Right lung (tissue), 5 donors: ENCODE results near the gene ATXN10. TPM values are rescaled to one million over a fixed set of nuclear protein-coding genes. Genes with fewer than 3 reads are reported as not detected.

ENCODE experiments used
- DNase-seq, 2 donors: peaks; one replicate each; pipeline ENCODE4 v3.0.0-alpha.2; 2013
- polyA plus RNA-seq, 5 donors: library from polyadenylated mRNA; unstranded; fragments of 120-200 nt; gene quantifications; one replicate each; pipeline versions ENCODE4 v1.2.1 to v1.2.3, GENCODE V29; 2013; ENCODE audit warnings: inconsistent platforms in 1 of 5, low replicate concordance in 1 of 5; ENCODE audit not compliant: insufficient read length in 5 of 5, insufficient read depth in 1 of 5

ATXN10 gene
- polyA plus RNA-seq, 5 donors = 226 to 310 (median 249) TPM

- no peak for DNase-seq
These were observed 146.9 kb downstream of the ATXN10 start for GRCh38 chr22:45818424-45819085.

- DNase-seq = no peak
These were observed 147.7 kb downstream of the ATXN10 start for GRCh38 chr22:45819305-45819704.

DNA sequence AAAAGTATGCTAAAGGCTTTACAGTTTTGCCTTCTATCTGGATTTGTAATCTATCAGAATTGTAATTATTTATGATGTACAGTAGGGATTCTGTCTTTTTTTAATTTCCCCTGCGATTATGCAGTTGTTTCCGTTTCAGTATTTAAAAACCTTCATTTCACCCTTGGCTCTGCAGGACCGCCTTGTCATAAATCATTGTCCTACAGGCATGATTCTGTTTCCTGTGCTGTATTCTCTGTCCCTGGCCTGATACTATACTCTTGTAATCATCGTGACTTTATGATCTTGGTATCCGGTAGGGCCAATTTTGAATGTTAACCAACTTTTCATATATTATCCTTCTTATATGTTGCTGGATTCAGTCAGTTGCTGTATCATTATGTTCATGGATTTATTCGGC, 151.7 kb downstream of the ATXN10 start:
- no peak for DNase-seq

DNA sequence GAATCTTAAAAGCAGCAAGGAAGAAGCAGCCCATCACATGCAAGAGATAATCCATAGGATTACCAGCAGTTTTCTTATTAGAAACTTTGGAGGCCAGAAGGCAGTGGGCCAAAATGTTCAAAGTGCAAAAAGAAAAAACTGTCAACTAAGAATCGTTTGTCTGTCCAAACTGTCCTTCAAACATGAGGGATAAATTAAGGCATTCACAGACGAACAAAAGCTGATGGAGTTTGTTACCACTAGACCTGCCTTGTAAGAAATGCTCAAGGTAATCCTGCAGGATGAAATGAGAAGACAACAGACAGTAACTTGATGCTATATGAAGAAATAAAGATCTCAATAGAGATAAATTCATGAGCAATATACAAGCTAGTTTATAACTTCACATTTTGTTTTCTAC, 154.9 kb downstream of the ATXN10 start:
- no peak for DNase-seq

DNA sequence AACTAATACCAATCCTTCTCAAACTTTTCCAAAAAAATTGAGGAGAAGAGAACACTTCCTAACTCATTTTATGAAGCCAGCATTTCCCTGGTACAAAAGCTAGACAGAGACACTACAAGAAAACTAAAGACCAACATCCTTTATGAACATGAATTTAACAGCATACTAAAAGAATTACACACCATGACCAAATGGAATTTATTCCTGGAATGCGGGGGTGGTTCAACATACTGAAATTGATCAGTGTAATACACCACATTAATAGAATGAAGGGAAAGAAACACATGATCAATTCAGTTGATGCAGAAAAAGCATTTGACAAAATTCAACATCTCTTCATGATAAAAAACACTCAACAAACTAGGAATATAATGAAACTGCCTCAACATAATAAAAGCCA, 157.2 kb downstream of the ATXN10 start:
- DNase-seq = no peak

DNA sequence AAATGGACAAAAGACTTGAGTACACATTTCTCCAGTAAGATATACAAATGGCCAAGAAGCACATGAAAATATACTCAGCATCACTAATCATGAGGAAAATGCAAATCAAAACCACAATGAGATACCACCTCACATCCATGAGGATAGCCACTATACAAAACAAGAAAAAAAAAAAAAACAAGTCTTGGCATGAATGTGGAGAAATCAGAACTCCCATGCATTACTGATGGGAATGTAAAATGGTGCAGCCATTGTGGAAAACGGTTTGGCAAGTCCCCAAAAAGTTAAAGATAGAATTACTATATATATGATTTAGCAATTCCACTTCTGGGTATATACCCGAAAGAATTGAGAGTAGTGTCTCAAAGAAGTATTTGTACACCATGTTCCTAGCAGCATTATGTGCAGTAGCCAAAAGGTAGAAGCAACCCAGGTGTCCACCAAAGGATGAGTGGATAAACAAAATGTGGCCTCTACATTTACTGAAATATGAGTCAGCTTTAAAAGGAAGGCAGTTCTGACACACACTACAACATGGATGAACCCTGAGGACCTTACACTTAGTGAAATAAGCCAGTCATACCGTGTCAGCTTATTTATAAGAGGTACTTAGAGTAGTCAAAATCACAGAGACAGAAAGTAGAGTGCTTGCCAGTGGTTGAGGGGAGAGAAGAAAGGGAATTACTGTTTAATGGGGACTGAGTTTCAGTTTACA, 159.1 kb downstream of the ATXN10 start:
- no peak for DNase-seq

- DNase-seq = no peak
These were observed 159.8 kb downstream of the ATXN10 start for GRCh38 chr22:45831394-45831793.

DNA sequence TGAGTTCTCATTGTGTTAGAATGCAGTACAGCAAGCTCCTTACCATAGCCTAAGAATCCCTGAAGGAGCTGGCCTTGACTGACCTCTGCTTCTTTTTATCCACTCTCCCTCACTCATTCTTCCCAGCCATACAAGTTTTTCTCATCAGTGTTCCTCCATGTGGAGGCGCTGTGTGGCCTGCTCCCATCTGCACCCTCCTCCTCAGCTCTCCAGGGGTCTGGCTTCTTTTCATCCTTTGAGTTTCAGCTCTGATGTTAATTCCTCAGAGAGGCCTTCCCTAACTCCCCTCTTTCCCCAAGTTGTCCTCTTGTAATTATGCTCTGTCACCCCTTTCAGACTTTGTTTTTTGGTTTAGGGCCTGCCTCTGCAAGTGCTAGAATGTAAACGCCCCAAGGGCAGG, 160.5 kb downstream of the ATXN10 start:
- DNase-seq = no peak

DNA sequence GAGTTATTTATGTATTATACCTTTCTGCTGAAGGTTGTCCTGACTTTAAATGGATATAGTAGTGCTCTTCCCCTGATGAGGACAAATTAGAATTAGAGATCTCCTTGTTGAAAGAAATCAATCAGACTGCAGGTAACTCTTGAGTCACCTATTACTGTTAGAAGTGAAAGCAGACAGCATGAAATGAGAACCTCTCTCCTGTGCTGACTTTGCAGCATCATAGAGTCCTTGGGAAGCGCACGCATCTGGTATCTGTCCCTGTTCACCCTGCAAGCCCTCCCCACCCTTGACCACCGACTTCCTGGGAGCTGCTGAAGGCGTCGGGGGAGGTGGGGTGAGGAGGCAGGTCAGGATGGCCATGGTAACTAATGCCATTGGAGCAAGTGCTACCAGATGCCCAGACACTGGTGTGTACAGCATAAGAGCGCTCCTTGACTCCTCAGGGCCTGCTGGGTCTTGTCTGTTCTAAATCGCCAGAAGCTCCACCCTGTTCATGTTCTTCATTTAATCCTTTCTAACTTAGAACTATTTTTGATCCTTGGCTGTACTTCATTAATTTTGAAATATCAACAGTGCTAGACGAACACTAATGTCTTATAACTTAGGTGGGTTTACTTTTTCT, 161.4 kb downstream of the ATXN10 start:
- DNase-seq = no peak

GRCh38 chr22:45833613-45834012, 162.0 kb downstream of the ATXN10 start:
- DNase-seq = no peak

DNA sequence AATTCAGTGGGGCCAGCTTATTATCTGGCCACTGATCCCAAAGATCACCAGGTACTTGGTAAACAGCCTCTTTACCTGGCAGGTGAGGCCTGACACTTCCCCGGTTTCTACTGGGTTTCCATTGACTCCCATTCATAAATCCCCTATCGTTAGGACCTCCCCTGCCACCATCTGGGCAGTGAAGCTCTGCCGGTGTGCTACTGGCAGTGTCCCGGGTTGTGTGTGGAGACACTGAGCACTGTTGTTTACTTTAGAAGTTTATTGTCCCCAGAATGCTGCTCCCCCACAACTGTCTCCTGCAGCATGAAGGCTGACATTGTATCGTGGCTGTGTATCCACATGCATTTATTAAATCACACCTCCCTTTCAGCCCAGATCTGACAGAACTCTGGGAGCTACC, 162.6 kb downstream of the ATXN10 start:
- no peak for DNase-seq

GRCh38 chr22:45834795-45835194, 163.2 kb downstream of the ATXN10 start:
- DNase-seq = no peak

DNA sequence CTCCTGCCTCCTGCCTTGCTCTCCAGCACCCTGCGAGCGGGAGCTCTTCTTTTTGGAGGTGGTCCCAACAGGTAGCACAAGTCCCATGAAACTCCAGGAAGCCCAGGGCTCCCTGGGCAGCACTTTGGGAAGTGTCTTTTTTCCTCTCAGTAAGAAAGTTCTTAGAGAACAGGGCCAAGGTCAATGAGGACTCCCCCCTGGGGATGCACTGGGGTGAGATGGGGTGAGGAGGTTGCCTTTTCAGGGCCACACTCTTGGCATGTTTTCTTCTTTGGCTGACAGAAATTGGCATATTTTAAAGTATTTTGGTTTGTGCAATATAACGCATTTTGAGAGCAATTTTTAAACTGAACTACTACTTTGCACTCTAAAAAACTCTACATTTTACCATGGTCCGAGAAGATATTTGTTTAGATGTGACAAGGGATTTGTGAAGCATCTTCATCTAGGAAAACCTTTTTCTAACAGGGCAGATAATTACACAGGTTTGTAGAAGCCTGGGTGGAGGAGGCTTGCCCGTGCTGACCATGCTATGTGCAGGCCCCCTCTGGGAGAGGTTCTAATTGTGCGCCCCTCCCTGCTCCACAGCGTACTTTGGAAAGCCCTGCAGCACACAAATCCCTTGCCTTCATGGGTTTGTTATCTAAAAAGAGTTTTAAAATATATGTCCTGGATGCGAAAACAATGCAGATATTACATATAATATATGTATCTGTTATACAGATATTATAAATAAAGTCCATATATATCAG, 165.0 kb downstream of the ATXN10 start:
- DNase-seq = no peak

DNA sequence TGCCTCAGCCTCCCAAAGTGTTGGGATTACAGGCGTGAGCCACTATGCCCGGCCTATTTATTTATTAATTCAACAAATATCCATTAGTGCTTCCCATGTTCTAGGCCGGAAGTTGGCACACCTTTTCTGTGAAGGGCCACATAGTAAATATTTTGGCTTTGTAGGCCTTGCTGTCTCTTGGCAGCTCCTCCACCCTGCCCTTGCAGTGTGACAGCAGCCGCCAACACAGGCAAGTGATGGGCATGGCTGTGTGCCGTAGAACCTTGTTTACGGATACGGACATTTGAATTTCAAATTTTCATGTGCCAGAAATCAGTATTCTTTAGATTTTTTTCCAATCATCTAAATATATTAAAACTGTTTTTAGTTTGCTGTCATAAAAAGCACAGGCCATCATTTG, 165.9 kb downstream of the ATXN10 start:
- no peak for DNase-seq

GRCh38 chr22:45838305-45838887, 166.8 kb downstream of the ATXN10 start:
- peak; percentile 20 to 23 for DNase-seq

DNA sequence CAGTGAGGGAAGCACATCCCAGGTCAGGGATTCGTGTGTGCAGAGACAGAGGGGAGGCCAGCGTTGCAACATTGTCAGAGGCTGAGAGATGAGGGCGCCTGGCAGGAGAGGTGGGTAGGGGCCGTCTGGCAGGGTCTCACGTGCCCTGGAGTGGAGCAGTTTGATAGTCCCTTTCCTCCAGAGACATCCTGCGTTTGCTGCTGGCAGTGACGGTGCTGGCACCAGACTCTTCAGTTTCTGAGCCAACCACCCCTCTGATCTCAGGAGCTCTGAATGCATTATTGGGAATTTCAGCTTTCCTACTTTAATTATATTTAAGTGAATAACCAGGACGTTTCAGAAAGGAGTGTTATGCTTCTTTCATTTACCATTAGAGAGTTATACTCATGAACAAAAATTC, 168.8 kb downstream of the ATXN10 start:
- DNase-seq = no peak

GRCh38 chr22:45842291-45842991, 170.8 kb downstream of the ATXN10 start:
- DNase-seq = no peak

GRCh38 chr22:45843031-45843430, 171.4 kb downstream of the ATXN10 start:
- no peak for DNase-seq

- DNase-seq = no peak
These were observed 172.4 kb downstream of the ATXN10 start for GRCh38 chr22:45843986-45844385.

DNA sequence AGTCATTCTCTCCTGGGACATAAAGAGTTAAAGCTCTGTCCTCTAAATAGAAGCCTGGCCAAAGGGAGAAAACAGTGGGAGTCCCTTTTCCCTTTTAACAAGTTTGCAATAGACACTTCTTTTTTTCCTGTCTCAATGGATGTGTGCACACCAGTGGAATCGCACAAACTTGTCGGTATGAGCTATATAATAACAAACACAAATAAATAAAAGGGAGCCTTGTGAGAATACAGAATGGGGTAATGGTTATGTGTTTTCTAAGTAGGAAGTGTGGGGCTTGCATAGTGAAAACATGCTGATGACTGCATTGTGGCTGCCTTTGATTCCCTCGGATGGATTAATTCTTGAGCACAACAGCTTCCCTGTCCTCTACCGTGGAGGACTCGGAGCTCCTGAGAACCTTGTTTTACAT, 173.4 kb downstream of the ATXN10 start:
- DNase-seq = no peak

GRCh38 chr22:45846952-45847351, 175.3 kb downstream of the ATXN10 start:
- no peak for DNase-seq
